Measurements from ENCODE around the gene NFASC.

NFASC gene

GRCh38 chr1:205069371-205070125 is 198.9 kb downstream of the NFASC start:
- no peak for DNase-seq

DNA sequence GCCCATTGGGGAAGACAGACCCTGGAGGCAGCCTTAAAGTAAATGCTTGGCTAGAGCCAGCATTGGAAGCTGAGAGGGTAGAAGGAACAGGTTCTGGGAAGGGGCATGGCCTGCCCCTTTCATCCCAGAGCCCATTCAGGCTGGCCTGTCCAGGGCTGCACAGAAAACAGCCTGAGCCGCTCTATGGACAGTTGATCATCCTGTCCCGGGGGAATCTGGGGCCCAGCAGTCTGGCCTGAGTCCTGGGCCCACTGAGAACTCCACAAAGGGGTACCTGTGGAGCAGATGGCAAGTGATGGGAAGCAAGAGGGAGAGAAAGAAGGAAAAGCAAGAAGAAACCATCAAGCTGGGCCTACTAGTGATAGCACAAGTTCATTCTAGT is 200.4 kb downstream of the NFASC start:
- DNase-seq, result no peak

GRCh38 chr1:205071801-205072200 is 201.1 kb downstream of the NFASC start:
- DNase-seq, result no peak

GRCh38 chr1:205072286-205072685 is 201.6 kb downstream of the NFASC start:
- no peak for DNase-seq
